Mesenchymal stem cell (in vitro differentiated cells and primary cell): ENCODE data around the gene RIC8A.
"Not testable (repeated sequence)": the region's sequence is repeated elsewhere in the genome, so short reads cannot be mapped to it uniquely, and the experiment has no call there.

ENCODE experiments used
- DNase-seq: peaks from one replicate; pipeline ENCODE4 v3.0.0-alpha.2; 2013
- H2AFZ ChIP-seq: one replicate; pipeline ENCODE4 v1.6.1; 2013; ENCODE audit warnings: low read depth, mild to moderate bottlenecking, control low read depth, inconsistent platforms, low read length, moderate library complexity
- H2AK5ac ChIP-seq: 2 replicates; pipeline ENCODE4 v1.6.1; 2013; ENCODE audit warnings: low read length, moderate library complexity, mild to moderate bottlenecking, inconsistent platforms; ENCODE audit not compliant: severe bottlenecking
- H2BK120ac ChIP-seq: one replicate; pipeline ENCODE4 v1.6.1; 2013; ENCODE audit warnings: low read depth, mild to moderate bottlenecking, inconsistent platforms, low read length, moderate library complexity
- H2BK12ac ChIP-seq, 2 experiments: one replicate each; pipeline ENCODE4 v1.6.1; 2013; ENCODE audit warnings: inconsistent platforms in 2 of 2, low read length in 2 of 2, mild to moderate bottlenecking in 2 of 2, moderate library complexity in 2 of 2, control low read depth in 1 of 2
- H2BK15ac ChIP-seq: one replicate; pipeline ENCODE4 v1.6.1; 2013; ENCODE audit warnings: mild to moderate bottlenecking, low read depth, inconsistent platforms; ENCODE audit not compliant: poor library complexity, severe bottlenecking
- H2BK5ac ChIP-seq: 2 replicates; pipeline ENCODE4 v1.6.1; 2013; ENCODE audit warnings: low read depth, mild to moderate bottlenecking, low read length, control low read depth, inconsistent platforms; ENCODE audit not compliant: poor library complexity, severe bottlenecking
- H3K14ac ChIP-seq, 2 experiments: one replicate each; pipeline ENCODE4 v1.6.1; 2013; ENCODE audit warnings: inconsistent platforms in 2 of 2, low read length in 2 of 2, control low read depth in 1 of 2, mild to moderate bottlenecking in 1 of 2, moderate library complexity in 1 of 2
- H3K18ac ChIP-seq, 2 experiments: one replicate each; pipeline ENCODE4 v1.6.1; 2013; ENCODE audit warnings: inconsistent platforms in 2 of 2, low read length in 2 of 2, control low read depth in 1 of 2, low read depth in 1 of 2, mild to moderate bottlenecking in 1 of 2
- H3K23ac ChIP-seq, 2 experiments: one replicate each; pipeline ENCODE4 v1.6.1; 2013; ENCODE audit warnings: inconsistent platforms in 2 of 2, low read length in 2 of 2, mild to moderate bottlenecking in 2 of 2, moderate library complexity in 2 of 2, control low read depth in 1 of 2
- H3K27ac ChIP-seq: 2 replicates; pipeline ENCODE4 v1.5.1; 2013; ENCODE audit warnings: mild to moderate bottlenecking, moderate library complexity, low read length, control low read depth, inconsistent platforms; ENCODE audit not compliant: poor library complexity, severe bottlenecking
- H3K27me3 ChIP-seq, 2 experiments: 2 replicates each; pipeline versions ENCODE4 v1.6.1 to v1.7.0; 2013; ENCODE audit warnings: low read length in 2 of 2, mild to moderate bottlenecking in 2 of 2, moderate library complexity in 2 of 2, control low read depth in 1 of 2, inconsistent platforms in 1 of 2; ENCODE audit not compliant: control insufficient read depth in 1 of 2, insufficient read depth in 1 of 2
- H3K36me3 ChIP-seq, 2 experiments: 2 replicates each; pipeline versions ENCODE4 v1.6.1 to v1.7.0; 2013; ENCODE audit warnings: low read length in 2 of 2, control low read depth in 1 of 2, inconsistent platforms in 1 of 2, low read depth in 1 of 2, mild to moderate bottlenecking in 1 of 2; ENCODE audit not compliant: insufficient read depth in 2 of 2, control insufficient read depth in 1 of 2
- H3K4ac ChIP-seq, 2 experiments: one replicate each; pipeline ENCODE4 v1.6.1; 2013; ENCODE audit warnings: inconsistent platforms in 2 of 2, low read length in 2 of 2, mild to moderate bottlenecking in 2 of 2, moderate library complexity in 2 of 2, control low read depth in 1 of 2, low read depth in 1 of 2
- H3K4me1 ChIP-seq: 2 replicates; pipeline ENCODE4 v1.6.1; 2013; ENCODE audit warnings: low read depth, low read length, control low read depth; ENCODE audit not compliant: control insufficient read depth, insufficient read depth
- H3K4me2 ChIP-seq: 2 replicates; pipeline ENCODE4 v1.6.1; 2013; ENCODE audit warnings: low read length, mild to moderate bottlenecking, inconsistent platforms; ENCODE audit not compliant: poor library complexity, severe bottlenecking
- H3K4me3 ChIP-seq, 2 experiments: 2 replicates each; pipeline versions ENCODE4 v1.5.1 to v1.7.0; 2013; ENCODE audit warnings: low read length in 2 of 2, mild to moderate bottlenecking in 2 of 2, control low read depth in 1 of 2, low read depth in 1 of 2; ENCODE audit not compliant: insufficient read depth in 1 of 2
- H3K79me1 ChIP-seq: replicated peaks from 2 replicates; pipeline ENCODE4 v1.6.1; 2013; ENCODE audit warnings: mild to moderate bottlenecking, control low read depth, low read length, inconsistent platforms; ENCODE audit not compliant: poor library complexity, severe bottlenecking
- H3K9ac ChIP-seq: 2 replicates; pipeline ENCODE4 v1.7.0; 2013; ENCODE audit warnings: mild to moderate bottlenecking, low read length, moderate library complexity
- H3K9me3 ChIP-seq: 2 replicates; pipeline ENCODE4 v1.7.0; 2013; ENCODE audit warnings: mild to moderate bottlenecking, low read length; ENCODE audit not compliant: control insufficient read depth
- H4K8ac ChIP-seq: one replicate; pipeline ENCODE4 v1.6.1; 2013; ENCODE audit warnings: inconsistent platforms, mild to moderate bottlenecking, low read length, moderate library complexity
- H4K91ac ChIP-seq: one replicate; pipeline ENCODE4 v1.6.1; 2013; ENCODE audit warnings: mild to moderate bottlenecking, low read length, inconsistent platforms
- WGBS: methylation state at CpG from one replicate; pipeline ENCODE4 v1.1.7; 2013; ENCODE audit warnings: mixed read lengths; 5-methylcytosine and 5-hydroxymethylcytosine counted together

RIC8A gene

DNA sequence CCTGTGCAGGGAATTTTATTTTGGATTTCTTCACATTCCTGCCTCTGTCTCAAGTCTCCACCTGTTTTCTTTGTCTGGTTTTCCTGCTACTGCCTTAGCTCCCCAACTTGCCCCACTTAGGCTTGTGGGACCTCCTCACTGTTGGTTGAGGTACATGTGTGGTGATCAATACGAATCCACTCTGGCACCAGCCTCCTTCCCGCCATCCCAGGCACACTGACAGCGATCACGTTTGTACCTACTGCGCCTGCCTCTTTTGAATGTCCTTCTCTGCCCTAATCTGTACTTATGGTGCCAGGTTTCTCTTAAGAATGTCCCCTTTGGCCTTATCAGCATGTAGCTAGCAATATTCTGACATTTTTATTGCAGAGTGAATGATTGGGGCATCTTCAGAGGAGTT is 17.0 kb upstream of the RIC8A start:
- not testable (repeated sequence) for DNase-seq

DNA sequence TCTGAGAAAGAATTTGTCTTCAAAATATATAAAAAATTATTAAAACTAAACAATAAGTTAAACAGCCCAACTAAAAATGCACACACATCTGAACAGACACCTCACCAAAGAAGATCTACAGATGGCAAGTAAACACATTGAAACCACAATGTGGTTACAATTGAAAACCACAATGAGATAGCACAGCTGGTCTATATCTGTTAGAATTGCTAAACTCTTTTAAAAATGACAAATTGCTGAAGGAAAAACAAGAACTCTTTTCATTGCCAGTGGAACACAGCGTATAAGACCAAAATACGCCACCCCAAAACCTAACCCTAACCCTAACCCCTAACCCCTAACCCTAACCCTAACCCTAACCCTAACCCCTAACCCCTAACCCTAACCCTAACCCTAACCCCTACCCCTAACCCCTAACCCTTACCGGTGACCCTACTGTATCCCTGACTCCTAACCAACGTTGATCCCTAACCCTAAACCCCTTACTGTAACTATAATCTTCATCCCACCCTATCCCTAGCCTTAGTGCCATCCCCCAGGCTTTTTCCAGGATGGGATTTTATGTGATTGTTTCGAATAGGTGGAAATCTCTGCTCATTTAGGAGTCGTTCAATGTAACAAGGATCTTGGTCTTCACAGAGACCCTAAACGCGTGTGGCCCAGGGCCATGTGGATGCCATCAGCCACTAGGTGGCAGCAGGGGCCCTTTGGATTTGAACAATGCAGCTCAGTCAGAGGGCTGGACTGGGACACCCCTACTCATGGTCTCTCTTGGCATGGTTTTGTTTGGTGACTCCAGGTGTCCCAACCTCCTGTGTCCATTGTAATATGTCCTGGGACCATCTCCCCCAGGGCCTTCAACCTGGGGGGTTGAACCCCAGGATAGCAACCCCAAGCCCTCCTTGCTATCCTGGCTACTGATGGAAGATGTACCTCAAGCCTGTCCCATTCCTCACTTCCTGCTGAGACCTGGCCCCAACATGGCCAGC is 15.7 kb upstream of the RIC8A start:
- not testable (repeated sequence) for H3K4me3 ChIP-seq, H3K4me1 ChIP-seq, H3K27me3 ChIP-seq, H4K8ac ChIP-seq, H3K4me2 ChIP-seq, H3K79me1 ChIP-seq, H2BK12ac ChIP-seq, H3K23ac ChIP-seq, H3K9ac ChIP-seq, H2BK5ac ChIP-seq, H3K9me3 ChIP-seq, H3K4ac ChIP-seq, H3K18ac ChIP-seq, H2BK15ac ChIP-seq, H2AFZ ChIP-seq, H3K36me3 ChIP-seq, H4K91ac ChIP-seq, DNase-seq, H2BK120ac ChIP-seq, H3K27ac ChIP-seq, H3K14ac ChIP-seq, H2AK5ac ChIP-seq
- WGBS = 0% methylated on average over 2 of the region's 8 CpGs

More for the DNA sequence above, 17.0 kb upstream of the RIC8A start:
- H2BK15ac ChIP-seq, H2BK12ac ChIP-seq, H3K36me3 ChIP-seq, H3K4ac ChIP-seq, H2BK5ac ChIP-seq, H4K91ac ChIP-seq, H3K4me3 ChIP-seq, H2BK120ac ChIP-seq, H2AK5ac ChIP-seq, H3K23ac ChIP-seq, H3K27me3 ChIP-seq, H3K9ac ChIP-seq, H3K9me3 ChIP-seq, H4K8ac ChIP-seq, H3K27ac ChIP-seq, H2AFZ ChIP-seq, H3K14ac ChIP-seq, H3K4me2 ChIP-seq, H3K4me1 ChIP-seq, H3K79me1 ChIP-seq, H3K18ac ChIP-seq: not testable (repeated sequence)
- WGBS = no CpG with 5 or more reads among the region's 5 CpGs

DNA sequence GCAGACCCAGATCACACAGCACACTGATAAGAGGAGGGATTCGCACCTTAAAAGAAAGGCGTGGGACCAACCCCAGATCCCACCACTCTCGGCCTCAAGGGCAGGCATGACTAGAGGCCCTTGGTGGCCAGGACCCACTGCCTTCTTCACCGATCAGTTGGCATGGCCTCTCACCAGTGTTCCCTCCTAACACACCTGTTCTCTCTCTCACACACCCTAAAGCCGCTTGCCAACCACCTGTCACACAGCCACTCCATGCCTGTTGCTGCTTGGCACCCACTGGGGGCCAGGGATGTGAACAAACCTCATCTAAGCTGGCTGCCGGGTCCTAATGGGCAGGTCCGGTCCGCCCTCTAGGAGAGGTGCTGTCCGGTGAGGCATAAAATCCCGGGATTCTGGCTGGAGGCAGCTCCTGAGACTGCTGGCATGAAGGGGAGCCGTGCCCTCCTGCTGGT is 14.8 kb upstream of the RIC8A start, which contains the start of gene SCGB1C1:
Gene SCGB1C1, plus strand, starts transcription at position 405 of the 455 bp plus-strand sequence. Its CDS starts 22 bp downstream, at position 427.
- not testable (repeated sequence) for DNase-seq, H3K4me1 ChIP-seq, H4K8ac ChIP-seq, H2BK5ac ChIP-seq, H2AFZ ChIP-seq, H2BK120ac ChIP-seq, H3K79me1 ChIP-seq, H2BK15ac ChIP-seq, H3K36me3 ChIP-seq, H3K9ac ChIP-seq, H4K91ac ChIP-seq, H3K4me3 ChIP-seq, H3K4me2 ChIP-seq, H2AK5ac ChIP-seq, H3K18ac ChIP-seq, H3K14ac ChIP-seq, H3K9me3 ChIP-seq, H3K4ac ChIP-seq, H2BK12ac ChIP-seq, H3K27ac ChIP-seq, H3K27me3 ChIP-seq, H3K23ac ChIP-seq
- 94% methylated on average over 3 of the region's 11 CpGs for WGBS

DNA sequence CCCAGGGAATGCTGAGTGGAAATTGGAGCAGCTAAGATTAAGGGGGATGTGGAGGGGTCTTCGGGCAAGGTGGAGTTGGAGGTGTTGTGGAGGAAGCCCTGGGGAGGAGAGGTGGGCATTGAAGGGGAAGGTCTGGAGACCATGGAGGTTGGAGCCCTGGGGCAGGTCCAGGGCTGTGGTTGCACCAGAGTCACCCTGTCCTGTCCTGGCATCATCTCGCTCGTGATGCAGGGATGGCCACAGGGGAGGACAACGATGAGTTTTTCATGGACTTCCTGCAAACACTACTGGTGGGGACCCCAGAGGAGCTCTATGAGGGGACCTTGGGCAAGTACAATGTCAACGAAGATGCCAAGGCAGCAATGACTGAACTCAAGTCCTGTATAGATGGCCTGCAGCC is 14.0 kb upstream of the RIC8A start:
- H3K4me2 ChIP-seq = not testable (repeated sequence)

More for the DNA sequence above, 14.0 kb upstream of the RIC8A start:
- not testable (repeated sequence) for H2AK5ac ChIP-seq, H2BK120ac ChIP-seq, H3K4ac ChIP-seq, H3K4me3 ChIP-seq, H3K18ac ChIP-seq, H2AFZ ChIP-seq, H3K27ac ChIP-seq, H2BK15ac ChIP-seq, H3K79me1 ChIP-seq, H4K8ac ChIP-seq, H3K9ac ChIP-seq, DNase-seq, H2BK12ac ChIP-seq, H3K36me3 ChIP-seq, H3K23ac ChIP-seq, H3K9me3 ChIP-seq, H4K91ac ChIP-seq, H3K4me1 ChIP-seq, H3K27me3 ChIP-seq, H3K14ac ChIP-seq, H2BK5ac ChIP-seq
- WGBS = 94% methylated on average over 4 of the region's 5 CpGs
